Measurements from ENCODE around the gene FXYD2. TPM values are rescaled to one million over a fixed set of nuclear protein-coding genes. Genes with fewer than 3 reads are reported as not detected.

FXYD2 gene
- total and polyA plus RNA-seq, 2 of the 13 experiments (the other 11 are each of a cell fraction or from before 2014, with no cell fraction given): 45.9 to 106 TPM

GRCh38 chr11:117829369-117829725, 4.8 kb upstream of the FXYD2 start:
- Histone ChIP-seq H3K9ac (ENCODE audit: insufficient read depth, low read depth, low read length) (no peak overlapping the region), H3K4me2 (ENCODE audit: low read depth, low read length) (peak overlapping the region; percentile 40), H3K4me3 (replicated peaks in 1 of 3; ENCODE audit: insufficient read depth in 1 of 3, low read depth in 2 of 3, low read length in 3 of 3) (no peak overlapping the region; a peak in 1 of 6 replicates), H3K27ac (ENCODE audit: extremely low read length, insufficient read depth, low read length) (no peak overlapping the region), H2AFZ (ENCODE audit: low read length) (no peak overlapping the region), H3K4me1 (ENCODE audit: insufficient read depth, low read length) (peaks cover 84% of the 10 kb centered on the region), H3K79me2 (ENCODE audit: insufficient read depth, low read length) (no peaks in the 10 kb centered on the region), H3K9me3 (ENCODE audit: low read length) (no peaks in the 10 kb centered on the region), H3K27me3 (ENCODE audit: control insufficient read depth in 1 of 2, insufficient read depth in 2 of 2, low read length in 2 of 2) (peaks cover 4 to 27% of the 10 kb centered on the region in 2 experiments; a peak in 4 of 5 replicates), H3K36me3 (replicated peaks in 1 of 2; ENCODE audit: control insufficient read depth in 1 of 2, insufficient read depth in 2 of 2, low read length in 2 of 2) (no peaks in the 10 kb centered on the region), H4K20me1 (ENCODE audit: insufficient read depth, low read length) (no peaks in the 10 kb centered on the region)
- ATAC-seq (no peak), DNase-seq (ENCODE audit: low spot score) (no peak), FAIRE-seq (no peak)
- ChIA-PET POLR2A (no interaction called here), CTCF (ENCODE audit: low intra/inter-chr PET ratio, low total read pairs) (no interaction called here)
- in situ Hi-C loops (cut with HindIII; ENCODE audit: extremely low pct_ligation_motif_present, low pct_unique_long_range_greater_than_20kb): no loop called here
- intact Hi-C loops (cut with micrococcal nuclease; ENCODE audit: unreplicated experiment): no loop called here
- BruUV-seq (replicated peaks): no TSS peak
- WGBS (ENCODE audit: low lambda C conversion rate): 36% methylated on average over 5 of the region's 7 CpGs
- no peak for TF ChIP-seq TARDBP (CRISPR knock-in tag; IDR thresholded peaks at IDR 0.05)
- no peak for TF ChIP-seq ZBTB3 (CRISPR knock-in tag; IDR thresholded peaks at IDR 0.05; ENCODE audit: borderline replicate concordance, low read depth)
- no peak for TF ChIP-seq ZBTB42 (CRISPR knock-in tag; IDR thresholded peaks at IDR 0.05)
- no peak for TF ChIP-seq ZNF225 (CRISPR knock-in tag; IDR thresholded peaks at IDR 0.05)
- no peak for TF ChIP-seq HNF4A (CRISPR knock-in tag; IDR thresholded peaks at IDR 0.05)
- TF ChIP-seq SNAPC2 (CRISPR knock-in tag; IDR thresholded peaks at IDR 0.05): no peak
- no peak for TF ChIP-seq ZFP41 (CRISPR knock-in tag; IDR thresholded peaks at IDR 0.05; ENCODE audit: borderline replicate concordance)
- no peak for TF ChIP-seq ZNF546 (CRISPR knock-in tag; conservative IDR thresholded peaks at IDR 0.05)
- no peak for TF ChIP-seq NR2F1 (CRISPR knock-in tag; IDR thresholded peaks at IDR 0.05)
- no peak for TF ChIP-seq RBM39 (IDR thresholded peaks at IDR 0.05; ENCODE audit: low read depth, low read length, poor library complexity, severe bottlenecking)
- TF ChIP-seq, protein P1, sequence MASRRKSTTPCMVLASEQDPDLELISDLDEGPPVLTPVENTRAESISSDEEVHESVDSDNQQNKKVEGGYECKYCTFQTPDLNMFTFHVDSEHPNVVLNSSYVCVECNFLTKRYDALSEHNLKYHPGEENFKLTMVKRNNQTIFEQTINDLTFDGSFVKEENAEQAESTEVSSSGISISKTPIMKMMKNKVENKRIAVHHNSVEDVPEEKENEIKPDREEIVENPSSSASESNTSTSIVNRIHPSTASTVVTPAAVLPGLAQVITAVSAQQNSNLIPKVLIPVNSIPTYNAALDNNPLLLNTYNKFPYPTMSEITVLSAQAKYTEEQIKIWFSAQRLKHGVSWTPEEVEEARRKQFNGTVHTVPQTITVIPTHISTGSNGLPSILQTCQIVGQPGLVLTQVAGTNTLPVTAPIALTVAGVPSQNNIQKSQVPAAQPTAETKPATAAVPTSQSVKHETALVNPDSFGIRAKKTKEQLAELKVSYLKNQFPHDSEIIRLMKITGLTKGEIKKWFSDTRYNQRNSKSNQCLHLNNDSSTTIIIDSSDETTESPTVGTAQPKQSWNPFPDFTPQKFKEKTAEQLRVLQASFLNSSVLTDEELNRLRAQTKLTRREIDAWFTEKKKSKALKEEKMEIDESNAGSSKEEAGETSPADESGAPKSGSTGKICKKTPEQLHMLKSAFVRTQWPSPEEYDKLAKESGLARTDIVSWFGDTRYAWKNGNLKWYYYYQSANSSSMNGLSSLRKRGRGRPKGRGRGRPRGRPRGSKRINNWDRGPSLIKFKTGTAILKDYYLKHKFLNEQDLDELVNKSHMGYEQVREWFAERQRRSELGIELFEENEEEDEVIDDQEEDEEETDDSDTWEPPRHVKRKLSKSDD (CRISPR knock-in tag; IDR thresholded peaks at IDR 0.05; ENCODE audit: low read depth): no peak
- no peak for TF ChIP-seq GABPA (IDR thresholded peaks at IDR 0.05; ENCODE audit: low read depth, low read length)
- no peak for TF ChIP-seq GABPA (CRISPR knock-in tag; IDR thresholded peaks at IDR 0.05; ENCODE audit: low read depth)
- TF ChIP-seq ATF2 (CRISPR knock-in tag; IDR thresholded peaks at IDR 0.05): no peak
- TF ChIP-seq, protein P2, sequence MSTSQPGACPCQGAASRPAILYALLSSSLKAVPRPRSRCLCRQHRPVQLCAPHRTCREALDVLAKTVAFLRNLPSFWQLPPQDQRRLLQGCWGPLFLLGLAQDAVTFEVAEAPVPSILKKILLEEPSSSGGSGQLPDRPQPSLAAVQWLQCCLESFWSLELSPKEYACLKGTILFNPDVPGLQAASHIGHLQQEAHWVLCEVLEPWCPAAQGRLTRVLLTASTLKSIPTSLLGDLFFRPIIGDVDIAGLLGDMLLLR (CRISPR knock-in tag; IDR thresholded peaks at IDR 0.05): no peak
- TF ChIP-seq TFDP1 (CRISPR knock-in tag; IDR thresholded peaks at IDR 0.05; ENCODE audit: borderline replicate concordance): no peak
- no peak for TF ChIP-seq ZBTB10 (CRISPR knock-in tag; IDR thresholded peaks at IDR 0.05; ENCODE audit: borderline replicate concordance)

Measured in HepG2 (cell line).